ENCODE data around the gene CSN2.

- TF ChIP-seq CTCF (IDR thresholded peaks at IDR 0.05) (no peak), ZFX (IDR thresholded peaks at IDR 0.05; ENCODE audit: borderline replicate concordance) (no peak)
These were observed 30.0 kb upstream of the CSN2 start, which contains the start of gene STATH for GRCh38 chr4:69995526-69996016.

All from 22Rv1 (cell line).